Activated T-cell treated with anti-CD3 and anti-CD28 coated beads, Interleukin-2, amount 50 U/mL, for 4 hours (primary cell): Measurements from ENCODE around the gene OR6C76. TPM values are rescaled to one million over a fixed set of nuclear protein-coding genes. Genes with fewer than 3 reads are reported as not detected.
"Not testable (repeated sequence)": the region's sequence is repeated elsewhere in the genome, so short reads cannot be mapped to it uniquely, and the experiment has no call there.

Source experiments
- ATAC-seq, 2 donors: fragments of 200-7000 bp; cut with Tn5 transposase; one replicate each; pipeline ENCODE4 v1.10.0; 2021
- DNase-seq: peaks from one replicate; pipeline ENCODE4 v3.0.0-alpha.2; 2020
- H3K27me3 Mint-ChIP-seq: one replicate; pipeline ENCODE4 v1.8.0; 2021; ENCODE audit warnings: low read depth, mixed read lengths
- H3K36me3 Mint-ChIP-seq: one replicate; pipeline ENCODE4 v1.8.0; 2022; ENCODE audit warnings: mixed read lengths; ENCODE audit not compliant: insufficient read depth
- H3K4me1 Mint-ChIP-seq: one replicate; pipeline ENCODE4 v1.8.0; 2021; ENCODE audit warnings: low read depth, mixed read lengths
- H3K4me3 Mint-ChIP-seq: one replicate; pipeline ENCODE4 v1.8.0; 2021; ENCODE audit warnings: mild to moderate bottlenecking, moderate library complexity, mixed read lengths
- H3K9me3 Mint-ChIP-seq: one replicate; pipeline ENCODE4 v1.8.0; 2021; ENCODE audit warnings: mixed read lengths
- total RNA-seq, 3 donors: library from RNA; stranded (reverse); gene quantifications; one replicate each; pipeline ENCODE4 v1.2.1, GENCODE V29; 2021

OR6C76 gene
- total RNA-seq, 3 donors from 2014 or later = not detected

DNA sequence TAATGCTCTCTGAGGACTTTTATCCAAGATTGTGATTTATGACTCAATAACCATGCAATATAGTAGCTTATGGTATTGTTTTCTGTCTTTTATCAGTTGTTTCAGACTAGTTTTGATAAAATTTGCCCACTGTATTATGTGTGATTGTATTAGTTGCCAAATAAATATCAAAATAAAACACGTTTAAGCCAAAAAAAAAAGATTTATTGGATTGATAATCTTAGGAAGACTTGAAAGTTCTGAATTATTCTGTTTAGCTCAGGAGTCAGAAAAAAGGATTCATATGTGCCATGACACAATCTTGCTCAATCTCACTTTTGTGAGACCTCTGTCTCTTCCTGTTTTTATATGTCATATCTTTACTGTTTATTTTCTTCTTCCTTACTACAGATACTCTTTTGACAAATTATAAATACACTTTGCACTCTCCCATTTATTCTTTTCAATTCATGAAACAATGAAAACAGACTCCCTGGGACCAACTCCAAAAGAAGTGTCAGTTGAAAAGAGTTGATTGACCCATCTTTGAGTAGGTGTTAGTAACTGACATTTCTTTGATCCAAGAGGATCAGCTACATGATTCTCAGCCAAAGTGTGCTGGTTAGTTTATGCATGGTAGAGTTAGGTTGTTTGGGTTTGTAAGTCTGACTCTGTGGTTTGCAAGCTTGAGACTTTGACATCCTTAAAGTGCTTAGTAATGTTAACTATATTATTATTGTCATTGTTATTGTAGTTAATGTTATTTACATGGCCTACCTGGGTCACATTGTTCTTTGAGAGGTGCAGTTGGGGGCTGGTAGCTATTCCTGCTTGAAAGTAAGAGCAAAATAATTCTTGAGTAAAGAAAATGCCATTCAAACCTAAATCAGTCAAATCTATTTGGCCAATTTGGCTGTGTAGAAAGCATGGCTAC lies 2.5 kb downstream of the OR6C76 start:
- Mint-ChIP-seq H3K27me3 (peaks cover 28% of the 10 kb centered on the region), H3K9me3 (no peaks in the 10 kb centered on the region)
- no peak for ATAC-seq

DNA sequence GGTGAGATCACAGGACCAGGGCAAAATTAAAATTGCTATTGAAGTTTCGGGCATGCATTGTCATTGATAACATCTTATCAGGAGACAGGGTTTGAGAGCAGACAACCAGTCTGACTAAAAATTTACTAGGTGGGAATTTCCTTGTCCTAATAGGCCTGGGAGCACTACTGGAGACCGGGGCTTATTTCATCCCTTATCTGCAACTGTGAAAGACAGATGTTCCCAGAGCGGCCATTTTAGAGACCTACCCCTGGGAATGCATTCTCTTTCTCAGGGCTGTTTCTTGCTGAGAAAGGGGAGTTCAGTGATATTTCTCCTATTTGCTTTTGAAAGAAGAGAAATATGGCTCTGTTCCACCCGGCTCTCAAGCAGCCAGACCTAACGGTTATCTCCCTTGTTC lies 15.2 kb downstream of the OR6C76 start:
- not testable (repeated sequence) for ATAC-seq

More for the DNA sequence above, 2.5 kb downstream of the OR6C76 start:
- H3K4me1 Mint-ChIP-seq = no peaks in the 10 kb centered on the region
- DNase-seq = no peak
- H3K36me3 Mint-ChIP-seq = peaks cover 3% of the 10 kb centered on the region
- no peak overlapping the region for H3K4me3 Mint-ChIP-seq

DNA sequence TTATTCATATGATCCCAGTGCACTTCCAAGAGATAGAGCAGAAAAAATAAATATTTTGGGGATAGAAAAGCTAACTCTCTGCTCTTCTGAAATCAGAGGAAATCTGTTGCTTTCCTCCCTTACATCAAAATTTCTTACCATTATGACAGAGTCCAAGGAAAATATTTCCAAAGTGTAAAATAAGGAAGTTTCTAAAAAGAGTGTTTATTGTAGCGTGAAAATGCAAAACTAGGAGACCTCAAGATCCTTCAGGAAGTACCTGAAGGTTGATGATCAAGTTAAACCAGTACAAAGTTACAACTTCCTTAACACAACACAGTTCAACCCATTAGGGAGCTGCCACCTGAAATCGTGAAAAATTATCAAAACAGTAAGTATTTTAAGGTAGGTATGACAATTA lies 17.7 kb downstream of the OR6C76 start, which contains the start of gene OR6C2:
Gene OR6C2, plus strand, starts transcription at position 301 of the 400 bp plus-strand sequence. CDS start 8,138 bp downstream, outside the sequence.
- no peak within 1 kb of the TSS for H3K4me3 Mint-ChIP-seq
- H3K36me3 Mint-ChIP-seq = no peaks in the 10 kb centered on the region
- no peaks in the 10 kb centered on the region for H3K4me1 Mint-ChIP-seq
- no peak for DNase-seq
- peaks cover 7% of the 10 kb centered on the region for H3K27me3 Mint-ChIP-seq
- ATAC-seq = no peak
- peaks cover 11% of the 10 kb centered on the region for H3K9me3 Mint-ChIP-seq

More for the DNA sequence above, 15.2 kb downstream of the OR6C76 start:
- H3K4me1 Mint-ChIP-seq, H3K4me3 Mint-ChIP-seq, H3K27me3 Mint-ChIP-seq, DNase-seq, H3K36me3 Mint-ChIP-seq: not testable (repeated sequence)
- H3K9me3 Mint-ChIP-seq = peaks cover 11% of the 10 kb centered on the region

DNA sequence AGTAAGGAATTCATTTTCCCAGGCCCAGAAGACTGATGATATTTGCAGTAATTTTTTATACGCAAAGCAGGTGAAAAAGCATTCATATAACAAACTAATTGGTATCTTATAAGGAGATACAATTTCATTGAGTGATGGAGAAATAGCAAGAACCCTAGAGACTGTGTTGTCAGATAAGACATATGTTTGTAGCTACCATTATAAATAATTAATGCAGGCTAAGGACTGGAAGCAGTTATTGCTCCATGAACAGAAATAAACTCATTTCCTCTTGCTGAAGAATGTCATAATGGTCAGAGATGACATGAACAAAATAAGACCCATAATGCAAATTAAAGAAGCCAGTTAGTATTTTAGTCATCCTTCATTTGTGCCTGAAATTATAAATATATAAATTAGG lies 19.3 kb downstream of the OR6C76 start:
- no peaks in the 10 kb centered on the region for H3K4me1 Mint-ChIP-seq
- no peak overlapping the region for H3K4me3 Mint-ChIP-seq
- ATAC-seq = no peak
- H3K27me3 Mint-ChIP-seq = peaks cover 7% of the 10 kb centered on the region
- peaks cover 9% of the 10 kb centered on the region for H3K9me3 Mint-ChIP-seq
- no peaks in the 10 kb centered on the region for H3K36me3 Mint-ChIP-seq
- DNase-seq = no peak

DNA sequence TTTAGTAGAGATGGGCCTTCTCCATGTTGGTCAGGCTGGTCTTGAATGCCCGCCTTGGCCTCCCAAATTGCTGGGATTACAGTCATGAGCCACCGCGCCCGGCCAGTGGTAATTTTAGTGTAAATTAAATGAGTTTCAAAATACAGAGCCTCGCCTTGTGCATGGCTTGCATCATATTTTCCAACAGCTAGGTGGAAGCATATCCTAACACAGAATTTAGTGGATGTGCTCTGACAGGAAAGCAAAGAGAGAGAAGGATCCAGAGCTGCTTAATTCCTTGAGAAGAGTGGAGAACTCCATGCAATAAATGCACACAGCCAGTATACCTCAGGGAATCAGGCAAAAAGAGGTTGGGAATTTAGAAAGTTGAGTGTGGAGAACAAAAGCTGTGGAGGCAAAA lies 20.3 kb downstream of the OR6C76 start:
- Mint-ChIP-seq H3K4me3 (no peak overlapping the region), H3K4me1 (no peaks in the 10 kb centered on the region), H3K36me3 (no peaks in the 10 kb centered on the region), H3K27me3 (peaks cover 8% of the 10 kb centered on the region), H3K9me3 (peaks cover 3% of the 10 kb centered on the region)
- DNase-seq = no peak
- ATAC-seq = no peak

DNA sequence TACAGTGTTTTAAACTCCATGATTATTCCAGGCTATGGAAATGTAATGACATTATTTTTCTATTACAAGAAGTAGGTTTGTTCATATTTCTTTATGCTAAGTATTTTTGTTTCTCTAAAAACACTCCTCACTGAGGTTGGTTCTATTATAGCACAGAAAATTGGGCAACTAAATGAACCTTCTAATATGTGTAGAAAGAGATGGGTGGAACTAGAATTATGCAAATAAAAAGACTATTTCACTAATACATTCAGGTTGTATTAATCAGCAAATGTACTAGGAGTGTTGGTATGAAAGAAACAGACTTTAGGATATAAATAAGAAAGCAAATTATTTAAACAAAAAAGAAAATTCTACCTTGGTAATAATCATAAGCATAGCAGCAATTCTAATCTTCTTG lies 22.8 kb downstream of the OR6C76 start:
- Mint-ChIP-seq H3K4me1 (no peaks in the 10 kb centered on the region), H3K4me3 (no peak overlapping the region), H3K9me3 (no peaks in the 10 kb centered on the region), H3K27me3 (peaks cover 24% of the 10 kb centered on the region), H3K36me3 (no peaks in the 10 kb centered on the region)
- no peak for DNase-seq
- ATAC-seq = no peak

DNA sequence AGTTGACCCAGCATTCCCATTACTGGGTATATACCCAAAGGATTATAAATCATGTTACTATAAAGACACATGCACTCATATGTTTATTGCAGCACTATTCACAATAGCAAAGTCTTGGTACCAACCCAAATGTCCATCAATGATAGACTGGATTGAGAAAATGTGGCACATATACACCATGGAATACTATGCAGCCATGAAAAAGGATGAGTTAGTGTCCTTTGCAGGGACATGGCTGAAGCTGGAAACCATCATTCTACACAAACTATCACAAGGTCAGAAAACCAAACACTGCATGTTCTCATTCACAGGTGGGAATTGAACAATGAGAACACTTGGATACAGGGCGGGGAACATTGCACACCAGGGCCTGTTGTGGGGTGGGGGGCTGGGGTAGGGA lies 38.9 kb downstream of the OR6C76 start:
- not testable (repeated sequence) for H3K36me3 Mint-ChIP-seq, H3K4me1 Mint-ChIP-seq, H3K9me3 Mint-ChIP-seq, H3K4me3 Mint-ChIP-seq, DNase-seq, ATAC-seq
- peaks cover 26% of the 10 kb centered on the region for H3K27me3 Mint-ChIP-seq

DNA sequence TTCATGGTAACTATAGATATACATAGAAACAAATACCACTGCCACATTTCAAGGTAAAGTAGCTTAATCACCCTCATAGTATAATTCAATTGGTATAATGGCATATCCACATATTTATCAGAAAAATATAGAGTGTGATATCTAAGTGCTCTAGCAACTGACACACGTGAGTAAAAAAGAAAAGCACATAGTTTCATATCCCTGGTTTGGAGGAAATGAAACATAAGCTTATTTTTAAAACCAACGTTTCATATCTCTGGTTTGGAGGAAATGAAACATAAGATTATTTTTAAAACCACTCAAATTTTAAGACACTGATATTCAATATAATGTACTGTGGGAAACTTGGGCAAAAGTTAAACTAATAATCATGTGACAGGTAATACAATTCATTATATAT lies 41.8 kb downstream of the OR6C76 start:
- no peaks in the 10 kb centered on the region for H3K9me3 Mint-ChIP-seq
- H3K27me3 Mint-ChIP-seq = peaks cover 15% of the 10 kb centered on the region

DNA sequence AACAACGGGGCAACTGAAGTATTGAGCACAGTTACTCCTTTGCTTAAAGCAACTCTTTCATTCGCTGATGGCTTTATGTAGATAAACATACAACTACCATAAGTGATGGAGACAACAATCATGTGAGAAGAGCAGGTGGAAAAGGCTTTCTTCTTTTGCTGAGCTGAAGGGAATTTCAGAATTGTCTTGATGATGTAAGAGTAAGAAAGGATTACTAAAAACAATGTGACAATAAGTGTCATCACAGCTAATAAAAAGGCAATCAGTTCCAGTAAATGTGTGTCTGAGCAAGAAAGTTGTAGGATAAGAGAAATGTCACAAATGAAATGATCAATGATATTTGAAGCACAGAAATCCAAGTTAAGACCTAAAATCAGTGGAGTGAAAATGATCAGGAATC lies 43.2 kb downstream of the OR6C76 start:
- Mint-ChIP-seq H3K36me3 (no peaks in the 10 kb centered on the region), H3K27me3 (peaks cover 18% of the 10 kb centered on the region), H3K4me3 (no peak overlapping the region), H3K4me1 (no peaks in the 10 kb centered on the region), H3K9me3 (no peaks in the 10 kb centered on the region)
- no peak for ATAC-seq
- DNase-seq = no peak

More for the DNA sequence above, 41.8 kb downstream of the OR6C76 start:
- Mint-ChIP-seq H3K4me1 (no peaks in the 10 kb centered on the region), H3K36me3 (no peaks in the 10 kb centered on the region), H3K4me3 (no peak overlapping the region)
- DNase-seq = no peak
- ATAC-seq = no peak

DNA sequence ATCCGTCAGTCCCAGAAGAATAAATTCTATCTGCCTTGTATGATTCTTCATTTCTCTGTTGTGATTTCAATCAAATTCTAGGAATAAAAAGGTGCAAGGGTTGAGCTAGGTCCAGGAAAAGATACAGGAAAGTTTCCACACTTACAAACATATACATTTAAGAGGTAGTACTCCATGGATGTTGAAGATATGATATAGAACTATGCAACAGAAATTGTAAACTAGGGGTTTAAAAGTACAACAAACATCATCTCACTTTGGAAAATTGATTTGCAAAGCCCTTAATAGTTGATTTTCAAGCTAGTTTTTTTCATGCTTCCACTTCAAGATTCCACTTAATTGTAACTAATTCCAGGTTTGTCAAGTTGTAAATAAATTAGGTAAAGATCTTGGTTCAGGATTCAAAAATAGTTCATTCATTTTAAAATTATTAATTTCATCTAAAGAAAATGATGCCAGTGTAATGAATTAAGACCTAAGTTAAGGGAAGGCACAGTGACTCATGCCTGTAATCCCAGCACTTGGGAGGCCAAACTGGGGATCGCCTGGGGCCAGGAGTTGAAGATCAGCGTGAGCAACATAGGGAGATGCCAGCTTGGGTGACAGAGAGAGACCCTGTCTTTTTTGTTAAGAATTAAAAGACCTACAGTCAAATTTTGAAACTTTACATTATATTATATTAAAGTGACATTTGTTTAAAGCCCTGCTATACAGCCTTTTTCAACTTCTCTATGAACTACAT lies 44.2 kb downstream of the OR6C76 start, which contains the start of gene OR6C70:
Gene OR6C70, minus strand, starts transcription at position 51 of the 742 bp plus-strand sequence. Its CDS starts 0 bp downstream, at position 51.
- Mint-ChIP-seq H3K4me3 (no peak within 1 kb of the TSS), H3K36me3 (no peaks in the 10 kb centered on the region), H3K9me3 (no peaks in the 10 kb centered on the region), H3K4me1 (no peaks in the 10 kb centered on the region), H3K27me3 (peaks cover 18% of the 10 kb centered on the region)
- ATAC-seq (no peak), DNase-seq (no peak)

DNA sequence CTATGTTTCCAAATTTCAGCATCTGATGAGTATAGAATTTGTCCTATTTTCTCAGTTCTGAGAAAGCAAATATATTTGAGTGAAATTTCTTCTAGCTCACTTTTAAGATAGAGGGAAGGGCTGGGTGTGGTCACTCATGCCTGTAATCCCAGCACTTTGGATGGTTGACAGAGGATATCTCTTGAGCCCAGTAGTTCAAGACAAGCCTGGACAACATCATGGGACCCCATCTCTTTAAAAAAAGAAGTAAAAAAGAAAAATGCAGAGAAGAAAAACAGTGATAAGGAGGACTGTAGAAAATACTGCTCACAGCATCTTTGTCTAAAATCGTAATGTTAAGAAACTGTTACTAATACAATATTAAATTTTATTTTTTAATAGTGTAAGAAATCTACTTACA lies 46.2 kb downstream of the OR6C76 start:
- Mint-ChIP-seq H3K36me3 (no peaks in the 10 kb centered on the region), H3K27me3 (peaks cover 17% of the 10 kb centered on the region), H3K9me3 (no peaks in the 10 kb centered on the region), H3K4me3 (no peak overlapping the region), H3K4me1 (no peaks in the 10 kb centered on the region)
- DNase-seq = no peak
- ATAC-seq = no peak

Other genes starting within 250 kb of the OR6C76 start
- gene OR10A7, start 205.2 kb upstream of the OR6C76 start, total RNA-seq = not detected
- gene OR6C74, start 181.6 kb upstream of the OR6C76 start, total RNA-seq = not detected
- gene OR6C6, start 129.7 kb upstream of the OR6C76 start, total RNA-seq = not detected
- not detected for gene OR6C1, start 111.9 kb upstream of the OR6C76 start, total RNA-seq
- not detected for gene OR6C3, start 95.5 kb upstream of the OR6C76 start, total RNA-seq
- not detected for gene OR6C75, start 63.3 kb upstream of the OR6C76 start, total RNA-seq
- gene OR6C65, start 25.7 kb upstream of the OR6C76 start, total RNA-seq = not detected
- not detected for gene OR6C2, start 17.8 kb downstream of the OR6C76 start, total RNA-seq
- not detected for gene OR6C70, start 43.9 kb downstream of the OR6C76 start, total RNA-seq
- not detected for gene OR6C68, start 66.1 kb downstream of the OR6C76 start, total RNA-seq
- gene OR6C4, start 123.3 kb downstream of the OR6C76 start, total RNA-seq = not detected
- under 1 TPM in 1 of 3 donors, not detected in 2; 0.15 TPM for gene OR2AP1, start 146.2 kb downstream of the OR6C76 start, total RNA-seq
- not detected for gene OR10P1, start 210.6 kb downstream of the OR6C76 start, total RNA-seq